ENCODE results near the gene TUSC7. TPM values are rescaled to one million over a fixed set of nuclear protein-coding genes. Genes with fewer than 3 reads are reported as not detected.

TUSC7 gene
- total RNA-seq, 1 donor from 2014 or later, result not detected

DNA sequence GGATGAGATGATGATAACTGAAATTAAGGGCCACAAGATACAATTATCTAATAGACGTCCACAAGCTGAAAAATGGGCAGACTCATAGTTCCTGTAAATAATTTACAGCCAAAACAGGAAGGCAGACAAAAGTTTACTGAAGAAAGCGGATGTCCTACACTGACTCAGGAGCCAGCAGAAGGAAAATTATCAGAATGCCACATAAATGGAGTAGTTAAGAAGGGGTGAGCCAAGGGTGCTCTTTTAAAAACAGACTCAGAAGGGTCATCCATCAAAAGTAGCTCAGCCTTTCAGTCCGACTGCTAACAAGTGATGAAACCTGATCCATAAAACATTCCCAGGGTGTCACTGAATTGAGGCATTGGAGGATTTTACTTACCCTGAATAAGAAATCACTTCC, 39.8 kb downstream of the TUSC7 start:
- TF ChIP-seq, protein P1, sequence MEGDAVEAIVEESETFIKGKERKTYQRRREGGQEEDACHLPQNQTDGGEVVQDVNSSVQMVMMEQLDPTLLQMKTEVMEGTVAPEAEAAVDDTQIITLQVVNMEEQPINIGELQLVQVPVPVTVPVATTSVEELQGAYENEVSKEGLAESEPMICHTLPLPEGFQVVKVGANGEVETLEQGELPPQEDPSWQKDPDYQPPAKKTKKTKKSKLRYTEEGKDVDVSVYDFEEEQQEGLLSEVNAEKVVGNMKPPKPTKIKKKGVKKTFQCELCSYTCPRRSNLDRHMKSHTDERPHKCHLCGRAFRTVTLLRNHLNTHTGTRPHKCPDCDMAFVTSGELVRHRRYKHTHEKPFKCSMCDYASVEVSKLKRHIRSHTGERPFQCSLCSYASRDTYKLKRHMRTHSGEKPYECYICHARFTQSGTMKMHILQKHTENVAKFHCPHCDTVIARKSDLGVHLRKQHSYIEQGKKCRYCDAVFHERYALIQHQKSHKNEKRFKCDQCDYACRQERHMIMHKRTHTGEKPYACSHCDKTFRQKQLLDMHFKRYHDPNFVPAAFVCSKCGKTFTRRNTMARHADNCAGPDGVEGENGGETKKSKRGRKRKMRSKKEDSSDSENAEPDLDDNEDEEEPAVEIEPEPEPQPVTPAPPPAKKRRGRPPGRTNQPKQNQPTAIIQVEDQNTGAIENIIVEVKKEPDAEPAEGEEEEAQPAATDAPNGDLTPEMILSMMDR (IDR thresholded peaks at IDR 0.05; ENCODE audit: partially characterized antibody, unreplicated experiment), result no peak
- Mint-ChIP-seq H3K4me3 (ENCODE audit: unreplicated experiment) (no peak overlapping the region), H3K27ac (ENCODE audit: unreplicated experiment) (no peak overlapping the region), H3K9me3 (ENCODE audit: unreplicated experiment) (peaks cover 1% of the 10 kb centered on the region), H3K4me1 (ENCODE audit: low read depth, unreplicated experiment) (peaks cover 7% of the 10 kb centered on the region), H3K27me3 (ENCODE audit: unreplicated experiment) (peaks cover 2% of the 10 kb centered on the region), H3K36me3 (ENCODE audit: unreplicated experiment) (no peaks in the 10 kb centered on the region)
- DNase-seq, result no peak

DNA sequence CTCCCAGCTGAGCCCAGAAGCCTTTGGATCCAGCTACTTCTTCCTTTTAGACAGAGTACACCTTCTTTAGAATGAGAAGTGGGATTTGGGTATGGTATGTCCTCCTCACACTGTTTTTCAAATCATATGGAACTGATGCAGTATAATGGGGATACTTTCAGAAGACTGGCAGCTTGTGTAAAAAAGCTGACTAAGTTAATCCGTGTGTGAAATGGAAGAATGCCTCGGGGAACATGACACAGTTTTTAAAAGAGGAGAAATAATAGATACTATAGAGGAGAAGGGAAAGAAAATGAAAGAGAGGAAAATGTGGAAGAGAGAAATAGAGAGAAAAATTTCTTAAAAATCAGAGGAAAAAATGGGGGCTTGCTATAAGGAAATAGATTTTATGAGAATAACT, 47.7 kb downstream of the TUSC7 start:
- Mint-ChIP-seq H3K27me3 (ENCODE audit: unreplicated experiment) (peaks cover 2% of the 10 kb centered on the region), H3K4me3 (ENCODE audit: unreplicated experiment) (no peak overlapping the region), H3K36me3 (ENCODE audit: unreplicated experiment) (no peaks in the 10 kb centered on the region), H3K4me1 (ENCODE audit: low read depth, unreplicated experiment) (peaks cover 38% of the 10 kb centered on the region), H3K9me3 (ENCODE audit: unreplicated experiment) (no peaks in the 10 kb centered on the region), H3K27ac (ENCODE audit: unreplicated experiment) (no peak overlapping the region)
- TF ChIP-seq, protein P1 (IDR thresholded peaks at IDR 0.05; ENCODE audit: partially characterized antibody, unreplicated experiment), result no peak
- DNase-seq, result no peak

DNA sequence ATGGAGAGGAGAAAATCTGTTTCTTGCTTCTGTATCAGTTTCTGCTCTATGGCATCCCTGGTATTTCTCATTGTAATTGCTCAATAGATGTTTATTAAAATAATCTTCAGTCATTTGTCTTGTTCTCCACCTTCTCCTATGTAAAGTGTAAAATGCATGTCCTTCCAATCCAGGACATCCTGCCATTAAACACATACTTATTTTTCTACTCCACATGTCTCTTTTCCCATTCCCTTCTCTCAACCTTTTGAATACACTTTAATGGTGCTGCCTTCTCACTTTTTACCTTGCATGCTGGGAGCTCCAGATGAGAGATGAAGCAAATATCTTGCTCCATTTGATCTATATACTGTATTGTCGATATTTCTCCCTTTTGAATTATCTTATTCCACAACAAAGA, 49.7 kb downstream of the TUSC7 start:
- no peak overlapping the region for H3K4me3 Mint-ChIP-seq (ENCODE audit: unreplicated experiment)
- H3K9me3 Mint-ChIP-seq (ENCODE audit: unreplicated experiment), result no peaks in the 10 kb centered on the region
- peaks cover 2% of the 10 kb centered on the region for H3K27me3 Mint-ChIP-seq (ENCODE audit: unreplicated experiment)
- H3K27ac Mint-ChIP-seq (ENCODE audit: unreplicated experiment), result no peak overlapping the region
- no peak for DNase-seq
- TF ChIP-seq, protein P1 (IDR thresholded peaks at IDR 0.05; ENCODE audit: partially characterized antibody, unreplicated experiment), result no peak
- H3K4me1 Mint-ChIP-seq (ENCODE audit: low read depth, unreplicated experiment), result peaks cover 38% of the 10 kb centered on the region
- H3K36me3 Mint-ChIP-seq (ENCODE audit: unreplicated experiment), result no peaks in the 10 kb centered on the region

Measured in glutamatergic neuron (in vitro differentiated cells).